ENCODE data around the gene PPP2R5E.
A peak's percentile ranks its signal among the peaks of the same experiment; 100 is the strongest.

The PPP2R5E gene

DNA sequence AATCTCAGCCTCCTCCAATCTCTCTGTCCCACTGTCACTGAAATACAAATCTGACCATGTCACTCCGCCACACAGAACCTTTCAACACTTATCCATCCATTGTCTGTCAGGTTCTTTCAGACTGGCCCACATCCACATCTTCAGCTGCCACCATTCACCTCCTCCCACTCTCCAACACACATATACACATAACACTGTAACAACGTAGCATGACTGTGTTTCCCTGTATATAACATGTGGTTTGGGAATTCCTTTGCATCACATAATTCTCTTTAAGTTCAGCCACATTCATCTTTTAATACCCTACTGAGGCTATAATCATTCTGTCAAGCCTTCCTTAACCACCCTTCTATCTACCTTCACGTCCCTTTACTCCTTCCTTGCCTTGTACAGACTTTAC lies 99.2 kb downstream of the PPP2R5E start:
- no peak for DNase-seq
- intact Hi-C loops (cut with DNase I) = no loop called here

DNA sequence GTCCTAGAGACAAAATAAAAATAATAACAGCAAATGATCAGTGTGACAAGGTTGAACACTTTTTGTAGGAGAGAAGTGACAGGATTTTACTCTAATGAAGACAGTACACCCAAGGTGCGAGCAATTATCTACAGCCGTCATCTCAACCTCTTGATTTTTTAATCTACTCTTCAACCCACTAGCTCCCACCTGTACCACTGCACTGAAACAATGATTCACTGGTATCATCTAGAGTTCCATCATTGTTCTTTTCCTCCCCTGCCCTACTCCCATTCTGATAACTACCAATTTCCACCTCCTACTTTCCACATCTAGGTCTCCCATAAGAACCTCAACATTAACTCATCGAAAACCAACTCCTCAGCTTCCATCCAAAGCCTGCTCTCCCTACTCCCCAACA lies 99.8 kb downstream of the PPP2R5E start:
- DNase-seq = peak in 12 of 42 donors; percentile 12 to 60 (median 38)

DNA sequence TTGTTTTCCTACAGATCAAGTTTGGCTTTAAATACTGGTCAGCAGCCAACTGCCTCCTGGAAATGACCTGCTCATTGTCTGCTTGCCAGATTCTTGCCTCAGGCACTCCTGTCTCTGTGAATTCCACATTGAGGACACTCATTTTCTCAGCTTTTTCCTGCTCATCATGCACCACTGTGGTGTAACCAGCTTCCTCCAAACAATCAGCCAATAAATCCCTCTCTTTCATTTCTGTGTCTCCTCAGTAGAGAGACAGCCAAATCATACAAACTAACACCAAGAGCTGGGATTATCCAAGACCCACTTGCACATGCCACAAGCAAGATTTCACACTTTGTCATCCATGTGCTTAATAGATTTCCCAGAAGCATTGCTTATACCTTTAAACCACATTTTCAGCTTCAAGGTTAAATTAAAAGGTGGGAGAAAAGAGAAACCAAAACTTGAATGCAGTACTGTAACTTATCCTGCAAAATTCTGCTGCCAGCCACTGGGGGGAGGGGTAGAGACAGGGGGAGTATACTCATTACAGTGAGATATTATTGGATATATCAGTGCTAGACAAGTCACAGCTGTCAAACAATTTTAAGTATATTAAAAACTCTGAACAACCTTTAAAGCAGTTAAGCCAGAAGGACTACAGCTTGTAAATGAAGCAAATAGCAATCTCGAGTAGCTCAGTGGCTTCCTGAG lies 105.0 kb downstream of the PPP2R5E start:
- peak in 8 of 42 donors; percentile 17 to 52 (median 22) for DNase-seq
- intact Hi-C loops (cut with DNase I) = no loop called here

More for the DNA sequence above, 99.8 kb downstream of the PPP2R5E start:
- intact Hi-C loops (cut with DNase I) = no loop called here

DNA sequence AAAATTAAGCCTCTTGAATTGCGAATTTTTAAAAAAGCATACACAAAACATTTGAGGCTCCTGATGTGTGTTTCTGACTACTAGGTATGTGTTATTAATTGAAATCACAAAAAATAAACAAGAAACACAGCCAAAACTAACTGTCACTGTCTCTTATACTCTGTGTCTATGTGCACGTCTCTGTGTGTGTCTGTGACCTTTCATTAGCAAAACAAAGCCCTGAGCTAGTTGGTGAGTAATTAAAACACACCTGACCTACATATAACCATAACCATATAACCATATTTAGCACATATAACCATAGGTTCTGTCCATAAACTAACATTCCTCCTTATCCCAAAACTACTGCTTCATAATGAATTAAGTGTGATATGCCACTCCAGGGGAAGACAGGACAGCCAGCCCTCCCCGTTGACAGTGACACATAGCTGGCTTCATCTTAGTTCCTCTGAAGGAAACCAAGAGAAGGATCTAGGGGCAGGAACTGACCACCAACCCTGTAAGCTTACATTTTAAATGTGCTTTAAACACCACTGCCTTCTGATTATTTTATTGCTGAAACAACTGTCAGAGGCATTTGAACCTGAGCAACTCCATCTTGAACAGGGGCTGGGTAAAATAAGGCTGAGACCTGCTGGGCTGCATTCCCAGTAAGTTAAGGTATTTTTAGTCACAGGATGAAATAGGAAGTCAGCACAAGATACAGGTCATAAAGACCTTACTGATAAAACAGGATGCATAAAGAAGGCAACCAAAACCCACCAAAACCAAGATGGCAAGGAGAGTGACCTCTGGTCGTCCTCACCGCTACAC lies 106.7 kb downstream of the PPP2R5E start:
- intact Hi-C loops (cut with DNase I) = no loop called here
- no peak for DNase-seq

DNA sequence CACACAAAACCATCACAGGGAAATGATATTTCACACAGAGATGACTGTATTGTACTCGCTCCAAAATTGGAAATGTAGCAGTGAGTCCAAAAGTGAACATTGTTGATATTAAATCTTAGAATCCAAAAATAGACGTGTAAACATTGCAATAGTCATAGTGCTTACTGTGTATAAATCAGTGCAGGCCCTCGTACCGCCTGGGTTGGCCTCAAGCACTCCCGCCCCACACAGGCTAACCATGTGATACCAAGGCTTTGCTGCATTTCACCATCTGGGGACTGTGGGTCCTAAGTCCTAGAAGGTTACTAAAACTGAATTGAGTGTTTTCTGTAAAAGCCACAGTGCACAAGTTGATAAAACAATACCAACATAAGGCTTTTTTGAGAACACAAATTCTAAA lies 107.3 kb downstream of the PPP2R5E start:
- intact Hi-C loops (cut with DNase I) = no loop called here
- peak in 26 of 42 donors; percentile 10 to 72 (median 38) for DNase-seq

DNA sequence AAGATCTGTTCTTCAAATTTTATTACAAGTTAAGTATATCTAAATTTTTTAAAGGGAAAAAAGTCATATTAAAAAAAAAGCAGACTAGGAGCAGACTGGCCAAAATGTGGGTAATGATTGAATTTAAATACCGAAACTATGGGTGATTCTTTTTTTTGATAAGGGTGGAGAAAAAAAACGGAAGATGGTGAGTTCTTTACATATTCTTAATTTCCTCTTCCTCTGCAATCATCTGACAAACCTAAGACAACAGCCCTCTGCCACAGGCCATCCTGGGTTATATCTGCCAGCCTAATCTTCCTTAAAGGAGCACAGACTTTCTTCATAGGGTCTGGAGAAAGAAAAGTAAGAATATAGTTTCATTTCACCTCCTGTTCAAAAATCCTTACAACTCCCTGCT lies 108.0 kb downstream of the PPP2R5E start:
- DNase-seq = no peak
- intact Hi-C loops (cut with DNase I) = no loop called here

DNA sequence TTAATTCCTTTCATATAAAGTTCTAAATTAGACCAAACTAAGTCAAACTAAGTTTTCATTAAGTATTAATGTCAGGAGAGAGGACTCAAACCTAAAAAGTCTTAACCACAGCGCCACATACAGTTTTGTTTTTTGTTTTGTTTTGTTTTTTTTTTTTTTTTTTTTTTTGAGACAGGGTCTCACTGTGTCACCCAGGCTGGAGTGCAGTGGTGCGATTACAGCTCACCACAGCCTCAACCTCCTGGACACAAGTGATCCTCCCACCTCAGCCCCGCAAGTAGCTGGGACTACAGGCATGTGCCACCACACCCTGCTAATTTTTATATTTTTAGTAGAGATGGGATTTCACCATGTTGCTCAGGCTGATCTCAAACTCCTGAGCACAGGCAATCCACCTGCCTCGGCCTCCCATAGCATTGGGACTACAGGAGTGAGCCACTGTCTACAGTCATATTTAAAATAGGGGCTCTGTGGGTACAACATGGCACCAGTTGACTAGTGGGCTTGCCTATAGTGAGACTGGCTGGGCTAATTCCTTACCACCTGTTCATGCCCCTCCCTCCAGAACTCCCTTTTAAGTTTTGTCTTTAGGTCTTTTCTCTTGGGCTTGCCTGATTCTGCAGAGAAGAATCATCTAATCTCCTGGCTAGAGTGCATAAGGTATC lies 110.2 kb downstream of the PPP2R5E start:
- no peak for DNase-seq
- intact Hi-C loops (cut with DNase I) = no loop called here

DNA sequence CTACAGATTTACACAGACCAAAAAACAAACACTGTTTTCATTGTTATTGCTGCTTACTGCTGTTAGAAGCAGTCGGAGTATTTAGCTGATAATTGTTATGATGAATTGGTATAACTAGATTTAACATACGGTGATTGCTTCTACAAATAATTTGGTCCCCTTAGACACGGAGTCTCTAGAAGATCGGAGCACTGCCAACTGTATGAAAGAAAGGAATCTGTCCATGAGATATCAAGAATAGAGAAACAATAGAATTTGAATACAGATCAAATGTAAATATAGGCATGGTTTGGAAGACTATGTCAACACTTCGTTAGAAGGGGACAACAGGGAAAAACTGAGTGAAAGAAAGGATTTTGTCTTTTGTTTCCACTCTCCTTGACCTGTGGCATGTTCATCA lies 110.9 kb downstream of the PPP2R5E start:
- DNase-seq = no peak
- intact Hi-C loops (cut with DNase I) = no loop called here

DNA sequence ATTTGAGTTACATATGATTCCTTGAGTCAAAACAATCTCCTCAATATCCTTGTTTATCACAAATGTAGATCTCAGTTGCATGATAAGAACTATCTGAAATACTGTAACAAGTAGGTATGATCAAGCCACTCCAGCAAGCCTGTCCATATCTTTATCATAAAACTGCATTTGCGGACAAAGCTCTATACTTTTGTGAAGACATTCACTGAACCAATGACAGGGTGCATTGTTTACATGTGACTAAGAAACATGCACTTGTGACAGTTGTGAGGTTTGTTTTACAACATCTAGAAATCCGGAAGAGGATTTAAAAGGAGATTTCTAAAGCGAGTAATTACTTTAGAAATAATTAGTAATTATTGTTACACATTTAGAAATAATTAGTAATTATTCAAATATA lies 111.7 kb downstream of the PPP2R5E start:
- DNase-seq = peak in 1 of 42 donors; percentile 22
- intact Hi-C loops (cut with DNase I) = no loop called here

DNA sequence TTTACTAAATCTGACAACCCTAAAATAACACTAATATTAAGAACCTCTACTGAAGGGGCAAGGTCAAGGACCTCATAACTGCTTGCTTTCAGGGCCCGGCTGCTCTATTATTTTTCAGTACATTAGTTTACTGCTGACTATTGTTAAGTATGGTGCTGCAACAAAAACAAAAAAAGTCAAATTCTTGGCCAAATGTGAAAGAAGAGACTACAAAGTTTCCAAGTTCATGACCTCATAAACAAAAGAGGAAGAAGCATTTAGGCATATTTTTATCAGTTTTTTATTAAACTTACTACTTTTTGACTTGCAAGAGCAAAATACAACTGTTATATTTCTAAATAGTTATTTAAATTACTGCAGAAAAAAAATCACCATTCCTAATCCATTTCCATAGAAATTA lies 114.7 kb downstream of the PPP2R5E start:
- no peak for DNase-seq
- intact Hi-C loops (cut with DNase I) = no loop called here

DNA sequence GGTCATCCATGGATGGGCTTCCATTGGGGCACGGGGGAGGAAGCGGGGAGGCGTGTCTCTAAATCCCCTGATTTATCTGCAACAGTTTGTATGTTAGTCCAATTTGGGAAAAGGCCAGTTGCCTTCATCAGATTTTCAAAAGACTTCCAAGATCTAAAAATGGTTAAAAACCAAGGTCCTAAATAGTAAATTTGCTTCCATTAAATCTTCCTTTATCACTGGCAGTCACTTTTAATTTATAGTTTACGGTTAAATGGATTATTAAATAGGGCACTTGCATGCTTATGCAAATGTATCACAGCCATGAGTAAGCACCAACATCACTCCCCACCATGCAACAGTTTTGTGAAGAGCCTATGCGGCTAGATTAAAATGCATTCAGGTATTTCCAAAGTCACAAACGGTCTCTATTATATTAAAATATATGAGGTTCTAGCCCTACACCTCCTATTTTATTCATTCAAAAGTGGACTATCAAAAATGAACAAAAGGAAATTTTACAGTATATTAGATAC lies 116.3 kb downstream of the PPP2R5E start:
- intact Hi-C loops (cut with DNase I) = no loop called here
- no peak for DNase-seq

DNA sequence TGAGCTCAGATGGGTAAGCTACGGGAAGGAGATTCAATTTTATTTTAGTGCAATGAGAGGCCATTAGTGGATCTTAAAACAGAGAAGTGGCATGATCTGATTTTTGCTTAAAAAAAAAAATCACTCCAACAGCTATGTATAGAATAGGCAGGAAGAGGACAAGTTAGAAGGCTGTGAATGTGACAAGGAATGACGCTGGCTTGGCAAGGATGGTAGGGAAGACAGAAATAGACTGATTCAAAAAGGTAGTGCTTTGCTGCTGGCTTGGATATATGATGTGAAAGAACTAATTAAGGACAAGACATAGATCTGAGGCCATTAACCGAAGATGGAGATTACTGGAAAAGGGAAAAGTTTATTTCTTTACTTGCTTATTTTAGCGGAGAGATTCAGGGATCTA lies 119.3 kb downstream of the PPP2R5E start:
- intact Hi-C loops (cut with DNase I) = no loop called here
- DNase-seq = no peak

DNA sequence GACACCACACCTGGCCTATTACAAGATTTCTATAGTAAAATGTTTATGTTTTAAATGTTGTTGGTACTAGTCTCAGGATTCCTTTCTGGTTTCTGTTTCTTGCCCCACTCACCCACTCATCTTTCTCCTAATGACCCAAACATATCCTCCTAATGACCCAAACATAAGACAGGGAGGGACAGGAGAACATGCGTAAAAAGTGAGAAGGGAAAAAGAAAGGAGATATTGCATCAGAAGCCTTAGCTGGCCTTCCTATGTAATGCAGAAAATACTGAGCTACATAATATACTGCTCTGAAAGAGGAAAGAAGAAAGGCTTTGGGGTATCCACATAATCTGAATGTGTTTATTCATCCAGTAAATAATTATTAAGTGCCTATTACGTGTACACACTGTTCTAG lies 119.8 kb downstream of the PPP2R5E start:
- intact Hi-C loops (cut with DNase I) = no loop called here

DNA sequence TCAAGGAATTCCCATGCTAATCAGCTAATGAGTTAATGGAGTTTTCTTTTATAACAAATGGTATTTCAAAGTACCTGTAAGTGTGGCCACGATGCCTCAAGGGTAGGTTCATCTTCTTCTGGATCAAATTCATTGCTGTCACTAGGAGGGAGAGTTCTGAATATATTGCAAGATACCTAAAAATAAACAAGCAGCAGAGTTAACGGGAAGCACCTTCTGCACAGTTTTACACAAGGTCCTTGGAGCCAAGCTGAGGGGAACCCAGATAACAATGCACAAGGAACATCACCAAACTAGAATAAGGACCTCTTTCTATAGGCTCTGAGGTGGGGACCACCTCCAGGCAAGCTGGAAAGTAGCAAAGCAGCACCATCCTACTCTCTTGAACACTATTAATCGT lies 121.3 kb downstream of the PPP2R5E start:
- DNase-seq = no peak
- intact Hi-C loops (cut with DNase I) = no loop called here

More for the DNA sequence above, 119.8 kb downstream of the PPP2R5E start:
- no peak for DNase-seq

DNA sequence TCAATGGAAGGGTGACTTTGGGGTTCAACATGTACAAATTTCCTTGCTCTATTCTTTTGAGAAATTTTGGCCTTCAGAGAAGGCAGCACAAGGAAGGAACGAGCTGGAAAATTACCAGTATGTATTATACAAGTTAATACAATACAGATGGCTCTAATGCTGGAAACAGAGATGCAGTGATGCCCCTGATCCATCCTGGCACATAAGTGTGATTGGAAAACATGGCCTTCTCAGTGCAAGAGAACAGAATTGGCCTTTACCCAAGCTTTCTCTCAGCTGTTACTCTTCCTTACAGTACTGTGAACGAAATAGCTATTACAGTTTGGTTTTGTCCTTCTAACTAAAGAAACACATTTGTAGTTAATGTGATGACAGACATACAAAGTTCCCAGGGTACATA lies 122.0 kb downstream of the PPP2R5E start:
- intact Hi-C loops (cut with DNase I) = no loop called here
- no peak for DNase-seq

DNA sequence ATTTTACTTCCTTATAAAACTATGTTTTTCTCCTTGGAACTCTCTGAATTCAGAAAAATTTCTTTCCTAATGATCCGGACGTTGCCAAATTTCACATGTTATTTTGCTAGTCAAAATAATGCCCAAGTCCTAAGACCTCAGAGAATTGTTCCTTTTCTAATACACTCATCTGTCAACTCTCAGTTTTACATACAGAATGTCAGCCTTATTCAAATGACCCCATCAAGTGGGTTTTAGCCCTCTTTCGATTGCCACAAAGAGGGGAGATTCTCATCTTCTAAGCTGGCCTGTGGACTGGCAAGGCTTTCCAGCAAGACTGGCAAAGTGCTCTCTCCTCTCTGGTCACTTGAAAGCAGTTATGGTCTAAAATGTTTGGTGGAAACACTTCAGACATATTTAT lies 125.2 kb downstream of the PPP2R5E start:
- intact Hi-C loops (cut with DNase I) = no loop called here
- no peak for DNase-seq

DNA sequence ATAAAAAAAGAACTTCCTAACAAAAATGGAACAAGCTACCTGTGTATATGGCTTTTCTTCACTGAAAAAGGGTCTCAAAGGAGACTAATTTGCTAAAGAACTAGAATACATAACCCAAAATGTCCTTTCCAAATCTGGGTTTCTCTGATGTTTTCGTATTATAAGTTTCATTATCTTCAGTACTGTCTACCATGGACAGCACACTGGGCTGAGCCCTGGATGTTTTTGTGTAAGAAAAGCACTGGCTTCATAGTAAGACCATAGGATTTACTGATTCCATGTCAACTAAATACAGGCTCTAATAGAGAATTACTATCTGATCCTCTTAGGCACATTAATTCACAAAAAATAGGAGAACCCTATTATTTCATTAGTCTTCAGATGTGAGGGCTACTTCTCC lies 130.2 kb downstream of the PPP2R5E start:
- intact Hi-C loops (cut with DNase I) = no loop called here
- no peak for DNase-seq

DNA sequence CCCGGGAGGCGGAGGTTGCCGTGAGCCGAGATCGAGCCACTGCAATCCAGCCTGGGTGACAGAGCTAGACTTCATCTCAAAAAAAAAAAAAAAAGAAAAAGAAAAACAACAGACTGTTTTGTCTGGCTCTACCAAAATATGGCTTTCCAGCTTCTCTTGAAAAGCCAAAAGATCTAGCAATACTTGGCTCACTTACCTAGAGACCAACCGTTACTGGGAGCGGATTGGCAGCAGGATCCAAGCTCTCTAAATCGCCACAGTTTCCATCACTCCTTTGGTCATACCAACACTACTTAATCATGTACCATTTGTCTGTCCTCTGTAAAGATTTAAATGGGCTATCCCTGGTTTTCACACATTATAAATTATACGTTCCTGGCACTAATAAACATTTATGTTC lies 136.8 kb downstream of the PPP2R5E start:
- DNase-seq = no peak
- intact Hi-C loops (cut with DNase I) = no loop called here

DNA sequence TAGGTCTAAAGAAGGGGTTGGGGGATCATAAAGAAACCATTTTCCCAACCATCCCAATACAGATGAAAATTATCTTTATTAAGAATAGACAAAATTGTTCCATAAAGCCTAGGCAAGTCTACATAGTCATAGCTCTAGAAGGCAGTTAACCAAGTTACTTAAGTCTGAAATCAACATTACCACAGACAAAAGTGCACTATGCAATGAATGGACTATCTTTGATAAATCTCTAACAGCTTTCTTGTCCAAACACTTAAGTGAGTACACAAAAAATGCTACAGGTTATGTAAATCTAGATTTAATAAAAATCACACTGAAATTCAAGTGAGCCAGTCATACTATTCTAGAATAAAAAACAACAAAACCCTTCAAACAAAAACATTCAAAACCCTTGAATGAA lies 137.5 kb downstream of the PPP2R5E start:
- intact Hi-C loops (cut with DNase I) = no loop called here
- no peak for DNase-seq

DNA sequence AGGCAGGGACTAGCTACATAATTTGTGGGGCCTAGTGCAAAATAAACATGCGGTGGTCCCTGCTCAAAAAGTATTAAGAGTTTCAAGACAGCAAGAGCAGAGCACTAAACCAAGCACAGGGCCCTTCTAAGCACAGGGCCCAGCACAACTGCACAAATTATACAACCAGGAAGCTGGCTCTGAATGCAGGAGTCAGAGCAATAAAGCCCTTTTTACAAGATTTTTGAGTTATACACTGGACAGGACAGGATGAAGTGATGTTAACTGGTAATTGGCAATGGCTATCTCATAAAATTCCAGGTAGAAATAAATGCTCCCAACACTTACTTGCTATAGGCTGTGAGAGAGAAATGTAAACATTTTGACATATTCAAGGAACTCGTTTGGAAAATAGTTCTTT lies 138.3 kb downstream of the PPP2R5E start:
- intact Hi-C loops (cut with DNase I) = no loop called here
- DNase-seq = no peak
